DMS 273 (cell line): ENCODE data around the gene HJURP.
A peak's percentile ranks its signal among the peaks of the same experiment; 100 is the strongest.

Source experiments
- DNase-seq: peaks from one replicate; lab custom pipeline; 2025; ENCODE audit not compliant: unreplicated experiment; lab: John Stamatoyannopoulos, UW

The HJURP gene

DNA sequence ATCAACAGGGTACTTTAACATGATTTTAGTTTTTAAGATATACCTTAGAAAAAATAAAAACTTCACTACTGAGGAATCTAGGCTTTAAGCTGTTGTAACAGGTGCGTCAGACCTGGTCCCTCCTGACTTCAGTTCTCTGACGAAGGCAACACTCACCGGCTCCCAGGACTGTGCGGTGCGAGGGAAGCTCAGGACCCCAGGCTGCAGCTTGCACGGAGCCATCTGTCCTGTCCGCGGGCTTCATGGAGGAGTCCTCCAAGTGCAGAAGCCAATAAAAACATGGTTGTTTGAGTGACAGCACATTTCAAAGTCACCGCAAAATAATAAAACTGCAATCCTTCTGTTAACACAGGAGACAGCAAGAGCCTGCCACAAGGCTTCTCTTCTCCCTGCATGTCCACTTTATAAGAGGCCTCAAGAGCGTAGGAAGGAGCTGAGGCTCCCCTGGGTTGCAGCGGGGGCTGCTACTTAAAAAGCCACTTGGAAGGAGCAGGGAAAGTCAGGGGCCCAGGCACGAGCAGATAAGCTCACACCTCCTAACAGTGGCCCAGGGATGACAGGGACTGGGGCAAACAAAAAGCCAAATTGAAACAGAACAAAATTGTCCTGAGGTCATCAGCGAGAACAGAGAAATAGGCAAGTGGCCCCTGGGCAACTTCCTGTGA is 4.6 kb downstream of the HJURP start:
- DNase-seq = no peak

DNA sequence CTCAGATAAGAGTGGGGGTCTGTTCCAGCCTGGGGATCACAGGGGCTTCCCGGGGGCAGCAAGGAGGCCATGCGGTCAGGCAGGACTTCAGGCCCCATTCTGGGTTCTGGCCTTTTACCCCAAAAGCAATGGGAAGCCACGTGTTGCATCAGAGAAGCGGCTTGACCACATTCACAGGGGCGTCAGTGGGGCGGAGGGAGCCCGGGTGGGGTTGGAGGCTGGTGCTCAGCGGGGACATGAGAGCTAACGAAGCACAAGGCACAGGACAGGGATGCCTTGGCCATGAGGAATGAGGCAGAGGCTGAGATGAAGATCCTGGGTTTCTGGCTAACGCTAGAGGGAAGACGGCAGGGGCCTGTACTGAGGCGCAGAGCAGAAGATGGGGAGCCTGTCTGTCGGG is 6.1 kb downstream of the HJURP start:
- DNase-seq = no peak

DNA sequence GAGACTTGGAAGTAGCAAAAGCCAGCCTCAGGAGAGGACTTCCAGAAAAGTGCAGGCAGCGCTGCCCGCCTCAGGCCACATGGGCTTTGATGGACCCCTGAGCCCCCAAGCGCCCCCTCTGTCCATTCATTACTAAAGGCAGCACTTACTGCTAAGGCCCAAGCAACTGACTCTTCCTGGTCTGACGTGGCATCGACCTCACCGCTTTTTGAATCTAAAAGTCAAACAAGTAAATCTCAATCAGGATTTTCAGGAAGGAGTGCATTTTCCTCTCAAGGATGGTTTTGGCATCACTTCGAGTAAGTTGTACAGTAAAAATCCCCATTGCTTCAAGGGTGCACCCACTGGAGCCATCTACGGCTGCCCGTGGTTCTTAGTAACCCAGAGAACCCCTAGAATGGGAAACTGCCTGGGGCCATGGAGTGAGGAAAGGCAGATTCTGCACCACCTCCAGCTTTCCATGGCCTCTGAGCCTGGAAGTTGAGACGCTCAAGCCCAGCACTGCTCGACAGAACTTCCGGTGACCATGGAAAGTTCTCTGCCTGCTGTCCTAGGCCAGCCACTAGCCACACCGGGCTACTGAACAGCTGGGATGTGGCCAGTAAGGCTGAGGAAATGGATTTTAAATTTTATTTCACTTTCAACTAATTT is 7.0 kb downstream of the HJURP start:
- no peak for DNase-seq

DNA sequence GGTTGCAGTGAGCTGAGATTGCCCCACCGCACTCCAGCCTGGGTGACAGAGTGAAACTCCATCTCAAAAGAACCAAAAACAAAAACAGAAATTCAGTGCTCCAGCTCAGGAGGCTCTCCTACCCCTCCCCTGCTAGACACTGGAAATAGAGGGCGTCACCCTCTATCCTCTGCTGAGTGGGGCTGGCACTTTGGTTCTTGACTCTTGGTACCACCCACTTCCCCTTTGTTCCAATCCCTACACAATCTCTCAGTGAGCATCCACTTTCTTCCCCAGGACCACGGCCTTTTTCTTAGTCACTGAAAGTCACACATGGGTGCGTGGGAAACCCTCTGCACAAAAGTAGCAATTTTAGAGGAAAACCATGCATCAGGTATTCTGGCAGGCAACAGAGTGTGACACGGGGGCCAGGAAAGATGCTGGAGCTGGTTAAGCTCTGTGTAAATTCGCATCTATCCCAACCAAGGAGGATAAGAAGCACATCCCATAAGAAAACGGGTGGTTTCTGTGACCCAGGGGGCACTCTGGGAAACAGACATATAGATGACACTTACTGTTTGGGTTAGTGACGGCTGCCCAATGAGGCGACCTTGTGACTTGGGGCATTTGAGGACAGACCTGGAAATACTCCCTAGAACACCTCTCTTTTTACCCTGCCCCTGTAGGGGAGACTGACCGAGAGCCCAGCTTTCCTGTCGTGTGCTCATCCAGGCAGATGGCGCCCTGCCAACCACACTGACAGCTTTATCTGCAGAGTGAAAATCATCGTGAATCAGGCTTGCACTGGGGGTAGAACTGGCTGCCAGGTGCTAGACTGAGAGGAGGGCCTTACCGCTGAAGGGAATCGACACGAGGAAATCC is 7.7 kb downstream of the HJURP start:
- DNase-seq = no peak

DNA sequence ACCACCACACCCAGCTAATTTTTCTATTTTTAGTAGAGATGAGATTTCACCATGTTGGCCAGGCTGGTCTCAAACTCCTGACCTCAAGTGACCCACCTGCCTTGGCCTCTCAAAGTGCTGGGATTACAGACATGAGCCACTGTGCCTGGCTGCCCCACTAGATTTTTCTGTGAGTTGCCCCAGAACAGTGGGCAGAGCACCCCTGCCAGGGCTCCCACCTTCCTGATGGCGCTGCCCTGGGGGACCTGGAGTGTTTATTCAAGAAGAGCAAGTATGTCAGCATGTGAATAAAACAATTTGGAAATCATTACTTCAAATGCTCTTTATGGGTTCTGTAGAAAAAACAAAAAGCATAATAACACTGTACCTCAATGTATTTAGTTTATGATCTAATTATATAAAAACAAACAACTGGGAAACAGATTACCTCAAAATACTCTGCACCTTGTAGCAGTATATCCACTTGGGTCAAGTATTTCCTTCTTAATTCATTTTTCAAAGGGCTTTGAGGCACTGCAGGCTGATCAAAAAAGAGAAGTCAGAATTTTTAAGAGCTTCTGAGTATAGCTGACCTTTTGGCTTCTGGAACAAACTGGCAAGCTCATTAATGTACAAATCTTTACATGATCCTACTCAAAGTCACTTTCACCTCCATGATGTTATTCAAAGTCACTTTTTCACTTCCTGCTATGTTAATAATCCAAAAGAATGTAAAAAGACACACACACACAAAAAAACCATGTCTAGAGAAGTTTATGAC is 8.9 kb downstream of the HJURP start:
- no peak for DNase-seq

DNA sequence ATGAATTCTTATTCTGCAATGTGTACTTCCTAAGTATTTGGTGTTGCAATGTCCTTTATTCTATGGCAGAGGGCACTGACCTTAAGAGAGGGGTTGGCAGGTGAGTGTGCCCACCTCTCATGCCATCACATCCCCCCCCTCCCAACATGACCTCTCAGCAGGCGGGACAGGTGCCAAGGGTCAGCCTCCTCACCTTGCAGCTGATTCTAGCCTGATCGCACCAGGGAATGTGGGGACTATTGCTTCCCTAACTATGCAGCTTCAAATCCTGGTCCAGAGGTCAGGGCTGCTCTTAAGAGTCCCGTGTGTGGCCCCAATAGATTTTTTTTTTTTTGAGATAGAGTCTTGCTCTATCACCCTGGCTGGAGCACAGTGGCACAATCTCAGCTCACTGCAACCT is 9.5 kb downstream of the HJURP start:
- DNase-seq = no peak

DNA sequence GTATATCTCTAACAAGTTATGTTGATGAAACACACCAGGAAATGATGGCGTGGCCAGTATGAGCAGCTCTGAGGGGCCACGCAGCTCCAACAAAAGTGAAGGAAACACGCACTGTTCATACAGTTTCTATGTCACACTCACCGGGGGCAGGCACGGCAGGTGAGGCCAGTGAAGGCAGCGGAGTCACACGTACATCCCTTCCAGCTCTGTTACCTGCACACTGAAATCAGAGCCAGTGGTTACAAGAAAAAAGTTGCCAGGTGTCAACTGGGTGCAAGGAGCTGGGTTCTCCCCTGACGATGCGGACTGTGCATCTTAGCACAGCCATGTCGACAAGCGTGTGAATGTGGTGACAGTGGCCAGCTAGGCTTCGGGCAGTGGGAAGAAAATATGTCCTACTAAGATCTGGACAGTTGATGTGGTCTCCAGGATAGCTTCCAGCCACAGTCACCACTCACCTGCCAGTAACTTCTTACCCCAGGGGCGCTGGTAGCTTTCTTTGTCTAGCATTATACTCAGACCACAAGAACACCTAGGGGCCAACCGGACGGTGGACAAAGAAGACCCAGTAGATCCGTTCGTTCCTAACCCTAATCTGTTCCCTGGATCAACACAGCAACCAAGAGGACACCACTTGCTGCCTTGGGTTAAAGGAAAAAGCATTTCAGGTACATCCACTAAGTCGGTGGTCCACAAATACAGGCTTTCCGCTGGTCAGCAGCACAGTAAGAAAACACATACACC is 10.1 kb downstream of the HJURP start:
- no peak for DNase-seq

DNA sequence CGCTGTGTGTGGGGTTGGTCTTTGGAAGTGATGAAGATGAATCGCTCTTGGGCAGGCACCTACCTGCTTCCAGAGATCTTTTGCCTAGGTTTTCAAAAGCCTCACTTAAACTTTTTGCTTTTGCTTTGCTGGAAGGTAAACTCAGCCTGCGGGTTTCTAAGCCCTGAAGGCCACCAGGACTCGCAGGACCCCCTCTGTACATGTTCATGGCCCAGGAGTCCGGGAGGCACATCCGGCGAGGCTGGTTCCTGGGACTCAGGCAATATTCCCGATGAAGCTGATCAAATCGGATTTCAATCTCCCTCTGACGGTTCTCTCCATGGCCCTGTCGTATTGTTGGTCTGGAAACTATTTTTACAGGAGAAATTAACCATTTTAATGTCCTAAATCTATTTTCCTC is 13.2 kb downstream of the HJURP start:
- DNase-seq = no peak

DNA sequence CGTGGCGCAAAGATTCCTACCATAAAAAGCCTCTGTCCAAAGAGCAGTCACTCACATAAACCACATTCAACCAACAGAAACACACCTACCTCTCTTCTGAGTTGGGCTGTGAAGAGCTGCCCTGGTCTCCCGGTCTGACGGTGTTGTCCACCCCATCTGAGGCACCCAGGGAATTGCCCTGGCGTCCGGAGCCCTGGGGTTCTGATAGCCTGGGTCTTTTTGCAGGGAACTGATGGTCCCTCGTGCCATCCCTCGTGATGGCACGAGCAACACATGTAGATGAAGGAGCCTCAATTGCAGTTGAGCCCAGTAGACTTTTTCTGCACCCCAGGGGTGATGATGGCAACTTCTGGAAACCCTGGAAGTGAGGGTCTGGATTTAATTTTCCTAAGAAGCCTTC is 13.8 kb downstream of the HJURP start:
- no peak for DNase-seq

DNA sequence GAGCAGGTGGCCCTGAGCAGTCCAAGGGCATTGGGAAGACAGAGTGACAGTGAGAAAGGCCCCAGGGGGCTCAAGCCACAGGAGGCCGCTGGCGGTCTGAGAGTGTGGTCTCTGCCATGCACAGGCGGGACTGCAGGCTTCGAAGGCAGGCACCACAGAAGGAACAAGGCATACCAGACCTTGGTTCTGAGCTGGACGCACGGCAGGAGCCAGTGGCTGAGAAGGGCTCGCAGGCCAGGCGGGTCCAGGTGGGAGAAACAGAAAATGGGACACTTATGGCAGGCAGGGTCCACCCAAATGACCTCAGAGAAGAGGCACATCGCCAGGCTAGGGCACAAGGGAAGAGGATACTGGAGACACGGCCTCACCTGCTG is 14.9 kb downstream of the HJURP start:
- DNase-seq = no peak

DNA sequence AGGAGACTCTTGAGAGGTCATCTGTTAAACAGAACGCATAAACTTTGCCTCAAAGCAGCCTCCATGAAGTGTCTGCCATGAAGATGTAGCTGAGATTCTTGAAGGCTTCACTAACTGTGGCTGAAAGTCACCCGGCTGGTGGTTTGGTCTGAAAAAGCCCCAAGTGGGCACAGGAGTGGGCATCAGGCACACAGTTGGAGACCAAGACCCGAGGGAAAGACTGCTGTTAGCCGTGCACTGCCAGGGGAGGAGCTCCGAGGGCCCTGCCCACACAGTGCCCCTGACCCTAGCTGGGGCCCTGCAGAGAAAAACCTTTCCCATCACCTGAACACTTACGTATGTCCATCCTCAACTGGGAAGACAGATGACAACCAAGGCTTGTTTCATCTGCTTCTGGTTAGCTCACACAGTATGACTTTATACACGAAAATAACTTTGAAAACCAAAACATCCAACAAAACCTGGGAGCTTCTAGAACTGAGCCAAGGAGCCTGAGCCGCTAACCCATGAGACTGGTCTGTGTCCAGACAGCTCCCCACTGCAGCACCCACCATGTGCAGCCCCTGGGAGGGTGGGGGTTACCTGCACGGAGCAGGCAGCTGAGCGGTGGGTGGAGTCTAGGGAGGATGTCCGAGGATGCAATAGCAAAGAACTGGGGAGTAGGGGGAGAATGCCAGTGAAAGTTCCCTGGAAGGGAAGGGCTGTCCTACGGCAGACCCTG is 15.4 kb downstream of the HJURP start:
- no peak for DNase-seq

DNA sequence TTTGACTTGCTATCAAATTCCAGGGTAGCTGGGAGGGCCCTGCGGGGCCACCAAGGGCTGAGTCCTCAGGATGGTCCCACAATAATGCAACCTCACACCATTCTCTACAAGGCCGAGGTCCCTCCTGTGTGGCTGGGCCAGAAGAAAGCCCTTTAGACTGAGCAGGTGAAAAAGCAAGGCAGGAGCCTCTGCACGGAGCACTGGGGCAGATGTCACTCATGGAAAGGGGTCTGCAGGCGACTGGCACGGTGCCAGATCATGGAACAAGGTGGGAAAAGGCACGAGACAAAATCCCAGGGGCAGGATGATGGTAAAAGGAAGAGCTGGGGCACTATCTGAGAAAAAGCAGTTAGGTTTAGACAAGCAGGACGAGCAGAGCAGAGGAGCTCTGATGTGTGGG is 16.1 kb downstream of the HJURP start:
- DNase-seq = no peak

DNA sequence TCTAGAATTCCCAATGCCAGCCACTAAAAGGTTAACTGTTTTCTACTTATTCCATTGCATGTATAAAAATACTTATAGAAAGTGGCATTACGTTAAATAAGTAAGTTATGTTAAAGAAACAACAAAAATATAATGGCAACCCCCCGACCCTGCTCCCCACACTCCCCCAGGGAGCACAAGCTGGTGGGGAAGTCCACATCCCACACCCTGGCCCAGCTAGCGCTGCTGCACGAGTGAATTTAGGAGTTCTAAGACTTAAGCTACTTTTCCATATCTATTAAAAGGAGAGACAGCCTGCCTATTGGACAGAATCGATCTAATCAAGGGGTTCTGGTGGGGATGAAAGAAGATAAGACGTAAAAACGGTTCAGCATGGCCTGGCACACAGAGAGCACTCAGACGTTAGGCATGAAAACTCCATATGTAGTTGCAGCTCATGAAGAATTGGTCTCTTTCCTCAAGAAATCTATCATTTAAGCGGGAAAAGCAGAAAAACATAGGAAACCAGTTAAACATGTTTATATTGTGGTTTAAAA is 16.6 kb downstream of the HJURP start:
- no peak for DNase-seq

DNA sequence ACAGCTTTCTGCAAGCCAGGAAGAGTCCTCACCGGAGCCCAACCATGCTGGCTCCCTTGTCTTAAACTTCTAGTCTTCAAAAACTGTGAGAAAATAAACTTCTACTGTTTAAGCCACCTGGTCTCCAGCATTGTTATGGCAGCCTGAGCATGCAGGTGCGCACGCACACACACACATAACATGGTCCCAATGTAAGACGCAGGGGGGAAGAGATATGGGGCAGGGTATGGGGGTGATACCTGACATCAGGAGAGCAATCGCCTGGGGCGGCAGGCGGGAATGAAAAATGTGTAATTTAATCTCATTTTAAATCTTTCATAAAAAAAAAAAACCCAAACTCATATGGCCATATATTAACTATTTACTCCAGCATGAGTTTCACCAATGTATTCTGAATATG is 18.0 kb downstream of the HJURP start:
- no peak for DNase-seq

DNA sequence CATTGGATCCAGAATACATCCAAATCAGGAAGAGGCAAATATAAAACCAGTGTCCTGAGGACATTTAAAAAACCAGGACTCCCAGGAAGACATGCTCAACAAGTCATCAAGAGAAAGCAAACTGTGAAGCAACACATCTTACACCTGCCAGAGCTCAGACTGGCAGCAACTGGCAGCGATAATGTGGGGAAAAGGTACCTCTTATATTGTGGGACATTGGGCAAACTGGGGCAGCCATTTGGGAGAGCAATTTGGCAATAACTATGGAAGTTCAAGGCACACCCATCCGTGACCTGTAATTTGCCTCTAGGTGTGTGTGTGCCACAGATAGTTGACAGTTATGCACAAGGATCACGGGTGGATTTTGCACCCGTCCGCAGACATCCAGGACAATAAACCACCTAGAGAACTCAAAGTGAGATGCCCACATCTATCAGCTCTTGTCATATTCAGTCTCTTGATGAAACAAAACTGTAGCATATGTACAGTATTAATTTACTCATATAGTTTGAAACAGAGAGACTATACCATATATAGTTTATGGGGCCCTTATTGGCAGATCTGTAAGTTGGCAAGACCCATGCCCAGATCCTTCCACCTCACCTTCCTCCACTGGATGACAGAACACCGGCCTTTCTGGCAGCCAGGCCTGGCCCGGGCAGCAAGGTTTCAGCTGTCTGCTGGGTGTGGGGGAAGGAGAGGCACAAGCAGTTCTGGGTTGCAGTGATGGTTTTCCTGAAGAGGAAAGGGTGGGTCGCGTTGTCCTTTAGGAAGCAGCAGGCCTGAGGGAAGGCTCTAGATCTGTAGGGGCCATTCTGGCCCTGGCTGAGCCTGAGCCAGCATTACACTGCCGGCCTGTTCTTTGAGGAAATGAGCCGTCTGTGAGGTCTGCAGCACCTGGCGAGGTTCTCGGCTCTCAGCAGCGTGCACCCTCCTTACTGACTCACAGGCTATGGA is 18.8 kb downstream of the HJURP start:
- no peak for DNase-seq

DNA sequence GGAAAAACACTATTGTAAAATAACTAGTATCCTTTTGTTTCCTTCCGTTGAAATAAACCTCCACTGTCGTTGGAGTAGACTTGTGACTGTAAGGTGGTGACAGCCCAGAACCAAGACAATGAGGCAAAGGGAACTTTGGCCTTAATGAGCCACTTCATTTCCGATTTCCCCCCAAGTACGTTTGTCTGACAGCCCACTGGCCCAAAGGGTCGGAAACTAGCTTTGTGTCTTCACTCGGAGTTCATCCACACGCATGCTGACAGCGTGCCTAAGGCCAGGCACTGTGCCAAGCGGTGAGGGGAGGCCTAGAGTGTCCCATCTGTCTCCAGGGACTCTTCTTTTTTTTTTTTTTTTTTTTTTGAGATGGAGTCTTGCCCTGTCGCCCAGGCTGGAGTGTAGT is 21.0 kb downstream of the HJURP start:
- peak; percentile 61 for DNase-seq

DNA sequence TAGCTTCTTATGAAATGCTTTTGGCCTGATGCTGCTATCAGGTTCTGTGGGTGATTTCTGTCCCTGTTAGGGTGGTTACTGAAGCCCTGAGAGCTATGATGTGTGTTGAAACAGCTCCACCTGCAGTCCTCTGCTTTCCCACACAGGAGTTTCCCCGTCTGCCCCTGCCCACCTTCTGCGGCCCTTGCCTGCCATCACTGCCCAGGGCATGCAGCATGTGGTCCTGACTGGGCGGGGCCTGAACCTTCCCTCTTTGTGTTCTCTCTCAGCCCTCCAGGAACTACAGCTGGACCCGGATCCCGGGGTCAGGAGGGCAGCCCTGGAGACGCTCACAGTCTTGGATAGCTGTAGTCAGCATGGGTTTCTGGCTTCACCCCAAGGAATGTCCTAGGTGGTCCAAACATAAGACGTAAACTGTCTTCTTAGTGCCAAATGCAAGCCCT is 21.4 kb downstream of the HJURP start:
- peak; percentile 76 for DNase-seq

DNA sequence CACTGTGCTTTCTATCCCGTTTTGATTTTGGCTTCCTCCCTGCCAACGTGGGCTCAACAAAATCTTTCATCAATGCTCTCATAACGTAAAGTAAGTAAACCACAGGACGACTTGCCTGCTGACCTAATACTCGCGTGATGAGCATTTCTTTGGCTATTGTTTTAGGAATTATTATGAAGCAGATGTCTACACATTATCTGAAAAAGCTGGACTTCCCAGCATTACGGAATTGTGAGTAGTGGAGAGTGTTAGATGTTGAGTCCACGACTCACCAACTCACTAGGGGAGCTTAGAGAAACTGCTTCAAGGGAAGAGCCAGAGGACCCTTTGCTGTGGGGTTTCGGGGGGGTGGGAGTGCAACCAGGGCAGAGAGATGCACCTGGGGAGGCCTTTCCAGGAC is 21.9 kb downstream of the HJURP start:
- DNase-seq = no peak

DNA sequence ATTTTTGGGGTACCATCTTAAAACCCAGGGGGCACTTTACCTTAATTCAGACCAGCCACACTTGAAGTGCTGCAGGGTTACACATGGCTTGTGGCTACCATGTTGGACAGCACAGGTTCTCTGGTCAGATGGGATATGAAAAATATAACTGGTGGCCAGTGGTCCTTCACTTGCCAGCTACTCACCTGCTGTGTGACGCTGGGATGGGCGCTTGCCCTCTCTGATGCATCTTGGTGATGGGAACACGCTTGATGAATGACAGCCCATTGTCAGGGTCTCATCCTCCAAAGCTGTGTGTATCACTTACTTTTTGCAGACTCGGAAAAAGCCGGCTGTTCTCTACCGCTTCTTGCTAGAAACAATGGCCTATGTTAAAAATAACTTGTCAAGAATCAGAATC is 22.5 kb downstream of the HJURP start:
- no peak for DNase-seq
